ENCODE measurements around the gene CCHCR1. TPM values are rescaled to one million over a fixed set of nuclear protein-coding genes. Genes with fewer than 3 reads are reported as not detected.

CCHCR1 gene
- polyA plus RNA-seq, 1 experiment: 10.4 TPM

GRCh38 chr6:31111712-31112111 is 45.9 kb downstream of the CCHCR1 start:
- Histone ChIP-seq H3K9me3 (ENCODE audit: control insufficient read depth, insufficient read depth, low read length) (no peaks in the 10 kb centered on the region; the same call in 1 of the 2 replicates), H3K27ac (ENCODE audit: low read depth, low read length) (no peak overlapping the region), H3K4me3 (ENCODE audit: low read depth, low read length) (no peak overlapping the region), H3K27me3 (ENCODE audit: control insufficient read depth, insufficient read depth, low read length) (peaks cover 26% of the 10 kb centered on the region)
- ChIA-PET POLR2A (no interaction called here), CTCF (no interaction called here)
- no peak for DNase-seq (ENCODE audit: low read depth, low spot score)
- no peak for TF ChIP-seq CTCF (IDR thresholded peaks at IDR 0.05; ENCODE audit: low read depth, low read length)

- POLR2A ChIA-PET: no interaction called here
- CTCF ChIA-PET: interaction anchor here (1.2 kb wide), 1 partner anchor 24 kb away, joined by 4 read pairs; no protein-coding TSS in a partner anchor
- H3K27ac ChIP-seq (ENCODE audit: low read depth, low read length): no peak overlapping the region
Observed at GRCh38 chr6:31110825-31111582, 46.6 kb downstream of the CCHCR1 start.

GRCh38 chr6:31107052-31107451 is 50.5 kb downstream of the CCHCR1 start:
- Histone ChIP-seq H3K9me3 (ENCODE audit: control insufficient read depth, insufficient read depth, low read length) (no peaks in the 10 kb centered on the region), H3K27ac (ENCODE audit: low read depth, low read length) (no peak overlapping the region), H3K4me3 (ENCODE audit: low read depth, low read length) (no peak overlapping the region), H3K27me3 (ENCODE audit: control insufficient read depth, insufficient read depth, low read length) (peaks cover 29% of the 10 kb centered on the region)
- ChIA-PET POLR2A (no interaction called here), CTCF (interaction anchor here (1.5 kb wide), 1 partner anchor 192 kb away, joined by 5 read pairs; no protein-coding TSS in a partner anchor)
- DNase-seq (ENCODE audit: low read depth, low spot score): no peak
- no peak for TF ChIP-seq CTCF (IDR thresholded peaks at IDR 0.05; ENCODE audit: low read depth, low read length)

More at GRCh38 chr6:31110825-31111582, 46.6 kb downstream of the CCHCR1 start:
- no peak for TF ChIP-seq CTCF (IDR thresholded peaks at IDR 0.05; ENCODE audit: low read depth, low read length)
- Histone ChIP-seq H3K9me3 (ENCODE audit: control insufficient read depth, insufficient read depth, low read length) (no peaks in the 10 kb centered on the region; the same call in 1 of the 2 replicates), H3K4me3 (ENCODE audit: low read depth, low read length) (no peak overlapping the region), H3K27me3 (ENCODE audit: control insufficient read depth, insufficient read depth, low read length) (peaks cover 26% of the 10 kb centered on the region)
- DNase-seq (ENCODE audit: low read depth, low spot score): no peak

- POLR2A ChIA-PET: no interaction called here
- no peak overlapping the region for H3K4me3 ChIP-seq (ENCODE audit: low read depth, low read length)
- no peak for TF ChIP-seq CTCF (IDR thresholded peaks at IDR 0.05; ENCODE audit: low read depth, low read length)
- no peaks in the 10 kb centered on the region for H3K9me3 ChIP-seq (ENCODE audit: control insufficient read depth, insufficient read depth, low read length)
- CTCF ChIA-PET: interaction anchor here (0.6 to 2.4 kb wide), 3 partner anchors 11 to 339 kb away, joined by 5 to 9 read pairs (median 5); partner anchors contain the start of gene PSORS1C1
- H3K27ac ChIP-seq (ENCODE audit: low read depth, low read length): no peak overlapping the region
- H3K27me3 ChIP-seq (ENCODE audit: control insufficient read depth, insufficient read depth, low read length): peaks cover 10% of the 10 kb centered on the region
- DNase-seq (ENCODE audit: low read depth, low spot score): no peak
Observed at GRCh38 chr6:31103136-31103535, 54.5 kb downstream of the CCHCR1 start.

GRCh38 chr6:31098449-31098938 is 59.1 kb downstream of the CCHCR1 start:
- no peak for TF ChIP-seq CTCF (IDR thresholded peaks at IDR 0.05; ENCODE audit: low read depth, low read length)
- peaks cover 6% of the 10 kb centered on the region for H3K27me3 ChIP-seq (ENCODE audit: control insufficient read depth, insufficient read depth, low read length)
- H3K27ac ChIP-seq (ENCODE audit: low read depth, low read length): no peak overlapping the region
- CTCF ChIA-PET: interaction anchor here (0.8 to 1.5 kb wide), 3 partner anchors 11 to 270 kb away, joined by 3 to 5 read pairs (median 4); no protein-coding TSS in a partner anchor
- DNase-seq (ENCODE audit: low read depth, low spot score): no peak
- POLR2A ChIA-PET: no interaction called here
- H3K9me3 ChIP-seq (ENCODE audit: control insufficient read depth, insufficient read depth, low read length): no peaks in the 10 kb centered on the region
- H3K4me3 ChIP-seq (ENCODE audit: low read depth, low read length): no peak overlapping the region

Data from AG04450 (cell line).